Measurements from ENCODE around the gene DHRS12. TPM values are rescaled to one million over a fixed set of nuclear protein-coding genes. Genes with fewer than 3 reads are reported as not detected.

DHRS12 gene
- total RNA-seq, 1 donor from 2014 or later: 11.3 TPM

GRCh38 chr13:51727634-51728274, 76.2 kb downstream of the DHRS12 start:
- no peak overlapping the region for H3K27ac Mint-ChIP-seq
- H3K36me3 Mint-ChIP-seq: peaks cover 14% of the 10 kb centered on the region
- DNase-seq (ENCODE audit: extremely low spot score, unreplicated experiment): no peak
- no peaks in the 10 kb centered on the region for H3K4me1 Mint-ChIP-seq (ENCODE audit: unreplicated experiment)
- no peaks in the 10 kb centered on the region for H3K9me3 Mint-ChIP-seq
- no peak for TF ChIP-seq CTCF (conservative IDR thresholded peaks at IDR 0.05)
- H3K4me3 Mint-ChIP-seq: no peak overlapping the region
- no peaks in the 10 kb centered on the region for H3K27me3 Mint-ChIP-seq

- no peak for TF ChIP-seq CTCF (conservative IDR thresholded peaks at IDR 0.05)
- H3K27ac Mint-ChIP-seq: no peak overlapping the region
- no peaks in the 10 kb centered on the region for H3K27me3 Mint-ChIP-seq
- H3K36me3 Mint-ChIP-seq: peaks cover 19% of the 10 kb centered on the region
- DNase-seq (ENCODE audit: extremely low spot score, unreplicated experiment): no peak
- no peaks in the 10 kb centered on the region for H3K4me1 Mint-ChIP-seq (ENCODE audit: unreplicated experiment)
- no peak overlapping the region for H3K4me3 Mint-ChIP-seq
- no peaks in the 10 kb centered on the region for H3K9me3 Mint-ChIP-seq
Measured at GRCh38 chr13:51726446-51727193, 77.3 kb downstream of the DHRS12 start.

GRCh38 chr13:51724721-51725120, 79.2 kb downstream of the DHRS12 start:
- Mint-ChIP-seq H3K4me1 (ENCODE audit: unreplicated experiment) (no peaks in the 10 kb centered on the region), H3K27me3 (no peaks in the 10 kb centered on the region), H3K27ac (no peak overlapping the region), H3K9me3 (no peaks in the 10 kb centered on the region), H3K36me3 (peaks cover 23% of the 10 kb centered on the region), H3K4me3 (no peak overlapping the region)
- no peak for DNase-seq (ENCODE audit: extremely low spot score, unreplicated experiment)
- TF ChIP-seq CTCF (conservative IDR thresholded peaks at IDR 0.05): no peak

- Mint-ChIP-seq H3K36me3 (peaks cover 23% of the 10 kb centered on the region), H3K27me3 (no peaks in the 10 kb centered on the region), H3K9me3 (no peaks in the 10 kb centered on the region), H3K27ac (no peak overlapping the region), H3K4me1 (ENCODE audit: unreplicated experiment) (no peaks in the 10 kb centered on the region), H3K4me3 (no peak overlapping the region)
- no peak for TF ChIP-seq CTCF (conservative IDR thresholded peaks at IDR 0.05)
- DNase-seq (ENCODE audit: extremely low spot score, unreplicated experiment): no peak
Measured at GRCh38 chr13:51723529-51723928, 80.4 kb downstream of the DHRS12 start.

- Mint-ChIP-seq H3K27ac (no peak overlapping the region), H3K9me3 (no peaks in the 10 kb centered on the region), H3K4me1 (ENCODE audit: unreplicated experiment) (no peaks in the 10 kb centered on the region), H3K36me3 (peaks cover 18% of the 10 kb centered on the region), H3K27me3 (no peaks in the 10 kb centered on the region), H3K4me3 (no peak overlapping the region)
- no peak for DNase-seq (ENCODE audit: extremely low spot score, unreplicated experiment)
- TF ChIP-seq CTCF (conservative IDR thresholded peaks at IDR 0.05): no peak
Measured at GRCh38 chr13:51721496-51721895, 82.5 kb downstream of the DHRS12 start.
